HCT116 (cell line): Measurements from ENCODE around the gene GBE1. TPM values are rescaled to one million over a fixed set of nuclear protein-coding genes. Genes with fewer than 3 reads are reported as not detected.

Source experiments
- ATAC-seq: fragments of 200-7000 bp; cut with Tn5 transposase; 2 replicates; pipeline ENCODE4 v1.9.1; 2020; ENCODE audit warnings: mild to moderate bottlenecking, moderate library complexity
- BruUV-seq: library from RNA; stranded (reverse); fragments of 400-500 nt; replicated peaks from 2 replicates; lab custom pipeline; 2021; lab: Mats Ljungman, UMichigan
- CTCF ChIA-PET: fragments of 300-600 bp; sonication (Branson Sonifier 250); formaldehyde crosslinking; loops from one replicate; lab custom pipeline; 2021; ENCODE audit warnings: antibody characterized with exemption; lab: Charles Lee
- POLR2A ChIA-PET: fragments of 300-600, 350-600 bp; sonication (Branson Sonifier 250); formaldehyde crosslinking; loops from one replicate; lab custom pipeline; 2021; ENCODE audit warnings: antibody characterized with exemption; lab: Charles Lee
- RAD21 ChIA-PET, 2 experiments: fragments of 300-600 bp; sonication (Branson Sonifier 250); formaldehyde crosslinking; loops; one replicate each; lab custom pipeline; 2023; ENCODE audit warnings: low total read pairs in 2 of 2; ENCODE audit not compliant: uncharacterized antibody in 2 of 2, unreplicated experiment in 2 of 2, low non-redundant PET in 1 of 2; lab: Charles Lee
- DNase-seq: peaks from one replicate; pipeline ENCODE4 v3.0.0-alpha.2; 2010; ENCODE audit warnings: low read depth, low spot score
- H2AFZ ChIP-seq: fragments of 200-600 bp; shearing (Covaris generic), sonication (generic); 2 replicates; pipeline ENCODE4 v1.6.1; 2017; ENCODE audit warnings: low read depth, mixed run types, mixed read lengths, antibody characterized with exemption, low read length; ENCODE audit not compliant: poor library complexity, severe bottlenecking
- H3K27ac ChIP-seq: 2 replicates; pipeline ENCODE4 v1.5.1; 2012; ENCODE audit warnings: low read depth, low read length
- H3K27me3 ChIP-seq: fragments of 200-600 bp; sonication (generic); 2 replicates; pipeline ENCODE4 v1.6.1; 2016; ENCODE audit warnings: mixed run types, low read length, mixed read lengths; ENCODE audit not compliant: insufficient read depth
- H3K36me3 ChIP-seq, 2 experiments: fragments of 200-500 bp in 1 of 2; fragments of 200-600 bp in 1 of 2; sonication (Bioruptor generic) in 1 of 2; sonication (generic) in 1 of 2; 2 replicates each; pipeline versions ENCODE4 v1.5.1 to v1.6.1; 2014 to 2016; ENCODE audit warnings: low read length in 2 of 2, inconsistent platforms in 1 of 2, mixed read lengths in 1 of 2, mixed run types in 1 of 2; ENCODE audit not compliant: insufficient read depth in 2 of 2, control insufficient read depth in 1 of 2
- H3K4me1 ChIP-seq, 2 experiments: fragments of 200-600 bp in 1 of 2; sonication (generic) in 1 of 2; 2 replicates each; pipeline versions ENCODE4 v1.5.1 to v1.6.1; 2012 to 2017; ENCODE audit warnings: low read length in 2 of 2, inconsistent platforms in 1 of 2, mild to moderate bottlenecking in 1 of 2, mixed read lengths in 1 of 2, mixed run types in 1 of 2, moderate library complexity in 1 of 2; ENCODE audit not compliant: insufficient read depth in 2 of 2, control insufficient read depth in 1 of 2
- H3K4me2 ChIP-seq: fragments of 200-600 bp; sonication (generic); 2 replicates; pipeline ENCODE4 v1.6.1; 2017; ENCODE audit warnings: mixed run types, low read length, mixed read lengths
- H3K4me3 ChIP-seq, 2 experiments: fragments of 200-600 bp in 1 of 2; sonication (generic) in 1 of 2; replicated peaks in 1 of 2; 2 replicates each; pipeline ENCODE4 v1.5.1; 2011 to 2016; ENCODE audit warnings: low read length in 2 of 2, control low read depth in 1 of 2, low read depth in 1 of 2, mild to moderate bottlenecking in 1 of 2, mixed read lengths in 1 of 2, mixed run types in 1 of 2
- H3K79me2 ChIP-seq: fragments of 200-600 bp; sonication (generic); 2 replicates; pipeline ENCODE4 v1.6.1; 2017; ENCODE audit warnings: mild to moderate bottlenecking, mixed run types, low read length, moderate library complexity, mixed read lengths; ENCODE audit not compliant: insufficient read depth
- H3K9ac ChIP-seq: fragments of 200-600 bp; sonication (generic); 2 replicates; pipeline ENCODE4 v1.6.1; 2016; ENCODE audit warnings: low read length, mixed read lengths
- H3K9me2 ChIP-seq: fragments of 200-600 bp; sonication (generic), shearing (Covaris generic); 2 replicates; pipeline ENCODE4 v1.6.1; 2017; ENCODE audit warnings: mixed run types, mild to moderate bottlenecking, moderate library complexity; ENCODE audit not compliant: insufficient read depth
- H3K9me3 ChIP-seq, 2 experiments: fragments of 200-500 bp in 1 of 2; fragments of 200-600 bp in 1 of 2; sonication (Bioruptor generic) in 1 of 2; sonication (generic) in 1 of 2; 2 replicates each; pipeline ENCODE4 v1.6.1; 2014 to 2017; ENCODE audit warnings: low read length in 2 of 2, mixed read lengths in 2 of 2, inconsistent platforms in 1 of 2, low read depth in 1 of 2, mild to moderate bottlenecking in 1 of 2, mixed run types in 1 of 2, moderate library complexity in 1 of 2; ENCODE audit not compliant: control insufficient read depth in 1 of 2, insufficient read depth in 1 of 2
- H4K20me1 ChIP-seq: fragments of 200-600 bp; sonication (generic), shearing (Covaris generic); 2 replicates; pipeline ENCODE4 v1.6.1; 2017; ENCODE audit warnings: mixed run types, mild to moderate bottlenecking, moderate library complexity; ENCODE audit not compliant: insufficient read depth
- ELF1 ChIP-seq: IDR thresholded peaks from 2 replicates; pipeline ENCODE4 v1.6.1; 2012; ENCODE audit warnings: low read depth, borderline replicate concordance
- FOSL1 ChIP-seq: IDR thresholded peaks from 2 replicates; pipeline ENCODE4 v1.6.1; 2012; ENCODE audit warnings: low read depth
- MAX ChIP-seq: IDR thresholded peaks from 2 replicates; pipeline ENCODE4 v1.6.1; 2012
- REST ChIP-seq: IDR thresholded peaks from 2 replicates; pipeline ENCODE4 v1.6.1; 2012; ENCODE audit warnings: low read depth
- YY1 ChIP-seq: IDR thresholded peaks from 2 replicates; pipeline ENCODE4 v1.6.1; 2011; ENCODE audit warnings: low read length, low read depth, moderate library complexity, mild to moderate bottlenecking; ENCODE audit not compliant: insufficient replicate concordance; ENCODE audit errors: extremely low read depth
- ZBTB33 ChIP-seq: IDR thresholded peaks from 2 replicates; pipeline ENCODE4 v1.6.1; 2011; ENCODE audit warnings: mild to moderate bottlenecking, low read length, moderate library complexity; ENCODE audit not compliant: insufficient replicate concordance; ENCODE audit errors: extremely low read depth
- intact Hi-C: fragments of 100-400 bp; cut with micrococcal nuclease; formaldehyde crosslinking; loops from 2 replicates; pipeline ENCODE4 v1.10.0; 2022
- total RNA-seq: library from RNA; stranded (reverse); gene quantifications from one replicate; pipeline ENCODE4 v1.2.1, GENCODE V29; 2021; ENCODE audit not compliant: unreplicated experiment

Gene GBE1
- total RNA-seq, 1 experiment from 2014 or later, result 27.7 TPM

GRCh38 chr3:81466201-81466560 lies 295.3 kb downstream of the GBE1 start:
- RAD21 ChIA-PET, result no interaction called here
- Histone ChIP-seq H3K9me2 (no peaks in the 10 kb centered on the region), H2AFZ (no peak overlapping the region), H3K4me2 (no peak overlapping the region), H3K9ac (no peak overlapping the region), H3K36me3 (no peaks in the 10 kb centered on the region), H3K4me1 (no peaks in the 10 kb centered on the region), H4K20me1 (no peaks in the 10 kb centered on the region), H3K4me3 (no peak overlapping the region), H3K27ac (no peak overlapping the region), H3K27me3 (peaks cover 16% of the 10 kb centered on the region), H3K9me3 (no peaks in the 10 kb centered on the region), H3K79me2 (no peaks in the 10 kb centered on the region)
- intact Hi-C loops, result no loop called here
- CTCF ChIA-PET, result no interaction called here
- DNase-seq, result no peak
- BruUV-seq, result no TSS peak
- POLR2A ChIA-PET, result no interaction called here
- ATAC-seq, result no peak
- TF ChIP-seq MAX (no peak), REST (no peak), ZBTB33 (no peak), FOSL1 (no peak), YY1 (no peak), ELF1 (no peak)
